ENCODE data around the gene ZACN.
"Not testable (repeated sequence)": the region's sequence is repeated elsewhere in the genome, so short reads cannot be mapped to it uniquely, and the experiment has no call there.

Gene ZACN

DNA sequence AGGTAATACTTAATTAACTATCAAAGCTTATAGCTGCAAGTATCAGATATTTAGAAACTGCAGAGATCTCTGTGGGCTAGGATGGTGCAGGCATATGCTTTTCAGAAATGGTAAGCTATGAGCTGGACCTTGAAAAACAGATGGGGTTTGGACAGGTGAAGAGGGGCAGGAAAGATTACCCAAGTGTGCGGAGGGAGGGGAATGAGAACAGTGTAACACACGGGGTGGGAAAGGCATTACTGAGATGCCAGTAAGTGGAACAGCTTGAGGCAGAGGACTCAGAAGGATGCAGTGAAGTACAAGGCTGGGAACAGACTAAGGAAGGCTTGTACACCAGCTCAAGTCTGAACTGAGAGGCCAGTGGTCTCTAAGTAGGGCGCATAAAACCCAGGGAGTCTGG lies 29.7 kb upstream of the ZACN start:
- H3K4me3 Mint-ChIP-seq, result no peak overlapping the region
- no peaks in the 10 kb centered on the region for H3K9me3 Mint-ChIP-seq (ENCODE audit: low read depth)
- peaks cover 12% of the 10 kb centered on the region for H3K36me3 Mint-ChIP-seq
- peak overlapping the region; percentile 67 for H3K27ac Mint-ChIP-seq
- peaks cover 27% of the 10 kb centered on the region for H3K4me1 Mint-ChIP-seq (ENCODE audit: low read depth)
- no peaks in the 10 kb centered on the region for H3K27me3 Mint-ChIP-seq

DNA sequence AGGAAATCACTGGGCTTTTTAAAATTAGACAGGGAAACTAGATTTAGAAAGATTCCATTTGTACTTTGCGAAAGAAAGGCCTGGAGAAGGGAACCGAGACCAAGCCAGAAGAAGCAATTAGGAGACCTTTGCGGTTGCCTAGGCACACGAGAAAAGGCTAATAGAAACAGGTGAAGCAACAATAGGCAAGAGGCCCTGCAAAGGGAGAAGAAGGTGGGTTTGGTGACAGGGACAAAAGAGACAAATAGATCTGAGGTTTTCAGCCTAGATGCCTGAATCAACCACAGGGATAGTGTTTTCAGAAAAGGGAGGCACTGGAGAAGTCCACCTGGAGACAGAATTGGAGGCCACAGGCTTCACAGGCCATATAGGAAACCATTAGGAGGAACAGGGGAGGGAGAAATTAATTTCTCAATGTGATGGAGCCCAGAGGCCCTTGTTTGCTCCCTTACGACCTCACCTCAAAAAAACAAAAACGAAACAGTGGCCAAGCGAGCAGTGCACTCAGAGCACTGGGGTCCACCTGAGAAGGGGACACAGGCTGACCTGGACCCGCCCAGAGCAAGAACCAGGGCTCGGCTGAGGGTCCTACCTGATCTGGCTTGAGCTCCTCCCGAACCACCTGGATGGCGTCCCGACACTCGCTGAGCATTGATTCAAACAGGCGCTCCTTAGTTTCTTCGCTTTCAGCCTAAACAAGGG lies 29.0 kb upstream of the ZACN start:
- no peak overlapping the region for H3K4me3 Mint-ChIP-seq

DNA sequence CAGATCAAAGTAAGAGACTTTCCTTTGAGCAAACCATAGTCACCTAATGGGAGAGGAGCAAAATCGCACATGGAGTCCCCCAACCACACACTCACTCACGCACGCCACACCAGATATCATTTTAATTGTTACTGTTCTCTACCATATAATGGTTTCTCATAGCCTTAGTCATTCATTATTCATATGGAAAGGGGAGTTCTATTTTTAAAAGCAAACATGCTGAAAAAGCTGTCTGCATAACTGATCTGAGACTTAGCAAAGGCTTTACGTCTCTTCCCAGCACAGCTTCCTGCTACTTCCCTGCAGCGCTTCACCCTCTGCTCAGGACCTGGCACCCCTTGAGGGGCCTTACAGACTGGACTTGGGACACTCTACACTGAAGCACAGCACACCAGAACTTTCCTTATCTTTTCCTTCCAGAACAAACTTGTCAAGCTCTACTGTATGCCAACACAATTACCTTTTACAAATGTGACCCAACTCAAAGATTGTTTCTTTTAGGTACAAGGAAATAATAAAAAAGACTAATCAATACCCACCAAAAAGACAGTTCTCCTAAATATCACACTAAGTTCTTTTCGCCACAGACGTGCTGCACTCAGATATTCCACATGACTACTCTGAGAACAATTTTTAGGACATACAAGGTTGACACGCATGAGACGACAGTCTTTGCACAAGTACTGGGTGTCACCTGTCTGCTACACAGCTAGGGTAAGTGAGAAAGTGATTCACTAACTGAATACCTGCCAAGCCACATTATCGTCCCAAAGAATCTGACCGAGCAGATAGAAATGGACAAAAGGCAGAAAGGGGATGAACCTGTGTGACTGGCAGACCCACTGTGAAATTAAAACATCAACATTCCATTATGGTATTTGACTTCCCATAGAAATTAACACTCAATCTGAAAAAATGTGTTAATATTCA lies 28.2 kb upstream of the ZACN start:
- Mint-ChIP-seq H3K36me3 (peaks cover 10% of the 10 kb centered on the region), H3K4me3 (no peak overlapping the region), H3K9me3 (ENCODE audit: low read depth) (no peaks in the 10 kb centered on the region), H3K27ac (peak overlapping the region; percentile 9), H3K4me1 (ENCODE audit: low read depth) (peaks cover 27% of the 10 kb centered on the region), H3K27me3 (no peaks in the 10 kb centered on the region)

More for the DNA sequence above, 29.0 kb upstream of the ZACN start:
- H3K27me3 Mint-ChIP-seq, result no peaks in the 10 kb centered on the region
- H3K9me3 Mint-ChIP-seq (ENCODE audit: low read depth), result no peaks in the 10 kb centered on the region
- H3K27ac Mint-ChIP-seq, result peak overlapping the region; percentile 54
- peaks cover 27% of the 10 kb centered on the region for H3K4me1 Mint-ChIP-seq (ENCODE audit: low read depth)
- peaks cover 12% of the 10 kb centered on the region for H3K36me3 Mint-ChIP-seq

DNA sequence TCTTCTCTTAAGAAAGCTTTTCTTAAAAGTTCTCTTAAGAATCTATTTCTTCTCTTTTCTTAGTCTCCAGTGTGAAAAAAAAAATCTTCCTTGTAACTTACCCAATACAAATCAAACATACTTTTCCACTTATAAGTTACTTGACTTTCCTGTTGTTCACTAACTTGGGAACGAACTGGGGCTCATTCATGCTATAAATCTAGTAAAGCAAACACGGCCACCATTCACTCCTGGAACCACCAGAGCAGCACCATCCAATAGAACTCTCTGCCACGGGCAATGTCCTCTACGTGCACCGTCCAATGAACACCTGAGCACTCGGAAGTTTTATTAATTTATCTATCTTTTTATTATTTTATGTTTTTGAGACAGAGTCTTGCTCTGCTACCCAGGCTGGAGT lies 27.4 kb upstream of the ZACN start:
- peak overlapping the region; percentile 9 for H3K27ac Mint-ChIP-seq

DNA sequence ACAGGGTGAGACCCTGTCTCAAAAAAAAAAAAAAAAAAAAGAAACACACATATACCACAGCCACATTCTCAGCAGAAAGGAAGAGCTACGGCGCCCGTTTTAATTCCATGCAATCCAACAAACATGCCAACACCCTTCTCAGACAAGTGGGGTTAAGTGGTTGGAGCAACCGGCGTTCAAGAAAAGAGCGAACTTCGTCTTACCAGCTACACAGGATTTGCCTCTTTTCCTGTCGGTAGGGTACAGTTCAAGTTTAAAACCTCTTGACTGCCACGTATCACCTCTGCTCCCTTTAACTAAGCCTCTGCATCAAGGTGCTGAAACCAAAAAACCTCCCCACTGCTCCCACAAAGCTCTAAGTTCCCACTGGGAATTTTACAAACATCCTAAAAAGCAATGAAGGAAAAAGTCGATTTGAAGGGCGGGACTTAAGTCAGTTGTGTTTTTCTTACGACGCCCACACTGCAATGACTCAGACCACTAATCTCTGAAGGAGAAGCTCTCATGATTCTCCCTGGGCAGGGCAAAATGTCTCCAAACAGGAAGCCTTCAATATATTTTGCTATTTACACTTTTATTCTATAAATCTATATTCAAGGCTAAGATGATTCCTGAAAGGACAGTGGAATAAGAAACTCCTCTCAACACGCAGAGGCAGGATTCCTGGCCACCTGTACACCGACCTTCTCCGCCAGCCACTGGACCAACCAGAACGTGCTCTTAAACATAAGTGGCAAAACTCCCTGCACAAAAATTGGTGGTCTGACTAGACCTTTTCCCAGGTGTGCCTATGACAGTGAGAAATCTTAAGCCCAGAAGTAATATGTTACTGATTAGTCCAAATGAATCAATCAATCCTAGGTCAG lies 25.5 kb upstream of the ZACN start:
- Mint-ChIP-seq H3K27me3 (no peaks in the 10 kb centered on the region), H3K4me3 (no peak overlapping the region), H3K36me3 (peaks cover 8% of the 10 kb centered on the region)

More for the DNA sequence above, 27.4 kb upstream of the ZACN start:
- H3K36me3 Mint-ChIP-seq, result peaks cover 12% of the 10 kb centered on the region
- peaks cover 27% of the 10 kb centered on the region for H3K4me1 Mint-ChIP-seq (ENCODE audit: low read depth)
- H3K27me3 Mint-ChIP-seq, result no peaks in the 10 kb centered on the region
- no peak overlapping the region for H3K4me3 Mint-ChIP-seq
- no peaks in the 10 kb centered on the region for H3K9me3 Mint-ChIP-seq (ENCODE audit: low read depth)

DNA sequence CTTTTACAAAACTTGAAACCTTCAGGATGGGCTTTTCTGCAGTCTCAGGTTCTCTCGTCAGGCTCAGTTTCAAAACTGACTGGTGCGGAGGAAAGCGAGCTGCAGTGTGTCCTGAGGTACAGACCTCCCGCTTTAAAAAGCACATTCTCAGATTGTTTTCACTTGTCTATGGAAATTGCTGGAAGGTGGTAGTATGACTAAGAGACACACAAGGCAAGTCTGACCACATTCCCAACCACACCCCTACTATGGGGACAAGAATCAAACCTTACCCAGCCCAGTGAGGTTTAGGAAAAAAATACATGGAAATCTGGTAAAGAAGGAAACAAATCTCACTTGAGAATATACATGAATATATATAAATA lies 24.9 kb upstream of the ZACN start:
- H3K4me1 Mint-ChIP-seq (ENCODE audit: low read depth), result peaks cover 23% of the 10 kb centered on the region
- H3K27ac Mint-ChIP-seq, result peak overlapping the region; percentile 61
- H3K36me3 Mint-ChIP-seq, result peaks cover 9% of the 10 kb centered on the region

More for the DNA sequence above, 25.5 kb upstream of the ZACN start:
- Mint-ChIP-seq H3K4me1 (ENCODE audit: low read depth) (peaks cover 29% of the 10 kb centered on the region), H3K27ac (peak overlapping the region; percentile 61), H3K9me3 (ENCODE audit: low read depth) (no peaks in the 10 kb centered on the region)

DNA sequence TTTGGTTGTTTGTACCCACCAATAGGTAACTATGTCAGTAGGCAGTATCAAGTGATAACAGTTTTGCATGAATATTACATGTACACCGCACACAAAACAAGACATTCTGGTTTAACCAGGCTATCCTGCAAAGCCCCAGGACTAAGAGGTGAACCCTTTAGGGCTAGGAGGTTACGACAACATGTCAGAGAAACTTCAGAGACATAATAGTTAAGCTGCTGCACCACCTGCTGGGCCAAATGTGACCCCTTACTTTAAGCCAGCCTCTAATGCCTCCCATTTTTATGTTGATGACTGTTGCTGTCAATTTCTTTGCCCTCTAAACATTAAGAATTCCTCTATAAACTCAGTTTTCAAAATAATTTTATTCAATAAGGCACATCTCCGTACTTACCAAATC lies 22.1 kb upstream of the ZACN start:
- no peak overlapping the region for H3K27ac Mint-ChIP-seq
- no peaks in the 10 kb centered on the region for H3K27me3 Mint-ChIP-seq
- H3K4me1 Mint-ChIP-seq (ENCODE audit: low read depth), result peaks cover 11% of the 10 kb centered on the region
- peaks cover 9% of the 10 kb centered on the region for H3K36me3 Mint-ChIP-seq
- H3K4me3 Mint-ChIP-seq, result no peak overlapping the region
- no peaks in the 10 kb centered on the region for H3K9me3 Mint-ChIP-seq (ENCODE audit: low read depth)

More for the DNA sequence above, 24.9 kb upstream of the ZACN start:
- H3K27me3 Mint-ChIP-seq, result no peaks in the 10 kb centered on the region
- H3K4me3 Mint-ChIP-seq, result no peak overlapping the region
- H3K9me3 Mint-ChIP-seq (ENCODE audit: low read depth), result no peaks in the 10 kb centered on the region

DNA sequence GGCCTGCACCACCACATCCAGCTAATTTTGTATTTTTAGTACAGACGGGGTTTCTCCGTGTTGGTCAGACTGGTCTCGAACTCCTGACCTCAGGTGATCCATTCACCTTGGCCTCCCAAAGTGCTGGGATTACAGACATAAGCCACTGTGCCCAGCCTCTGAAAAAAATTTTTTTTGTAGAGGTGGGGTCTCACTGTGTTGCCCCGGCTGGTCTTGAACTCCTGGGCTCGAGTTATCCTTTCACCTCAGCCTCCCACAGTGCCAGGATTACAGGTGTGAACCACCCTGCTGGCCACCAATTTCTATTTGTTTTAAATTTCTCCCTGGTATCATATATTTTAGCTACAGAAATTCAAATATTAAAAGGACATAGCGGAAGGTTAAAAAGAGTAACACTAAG lies 20.7 kb upstream of the ZACN start:
- Mint-ChIP-seq H3K4me1 (ENCODE audit: low read depth) (peaks cover 11% of the 10 kb centered on the region), H3K36me3 (peaks cover 11% of the 10 kb centered on the region)
- not testable (repeated sequence) for H3K27me3 Mint-ChIP-seq; H3K9me3 Mint-ChIP-seq (ENCODE audit: low read depth); H3K27ac Mint-ChIP-seq; H3K4me3 Mint-ChIP-seq

DNA sequence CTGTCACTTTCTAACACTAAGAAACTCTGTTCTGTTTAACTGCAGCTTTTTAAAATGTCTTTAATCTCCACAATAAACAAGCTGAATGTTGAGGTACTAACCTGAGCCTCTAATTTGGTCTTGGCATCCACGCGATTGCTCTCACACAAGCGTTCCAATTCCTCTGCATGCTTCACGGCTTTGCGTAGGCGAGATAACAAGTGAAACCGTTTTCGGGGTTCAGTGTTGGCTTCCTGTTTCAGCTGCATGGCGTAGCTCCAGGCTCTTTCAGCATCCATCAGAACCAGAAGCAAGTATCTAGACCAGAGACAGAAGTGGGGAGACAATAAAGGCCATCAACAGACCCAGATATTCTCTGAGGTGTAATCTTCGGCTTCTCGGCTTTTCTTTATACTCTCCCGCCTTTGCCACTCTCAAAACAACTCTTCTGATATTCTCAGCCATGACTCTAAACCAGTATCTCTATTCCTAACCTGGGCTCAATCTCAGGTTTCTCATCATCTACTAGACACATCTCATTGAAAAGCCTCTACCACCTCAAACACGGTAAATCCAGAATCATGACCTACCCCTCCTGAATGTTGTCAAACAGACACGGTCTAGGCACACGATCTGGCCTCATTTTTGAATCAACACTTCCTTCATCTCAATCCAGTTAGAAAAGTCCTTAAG lies 15.0 kb upstream of the ZACN start:
- no peaks in the 10 kb centered on the region for H3K9me3 Mint-ChIP-seq (ENCODE audit: low read depth)
- peak overlapping the region; percentile 66 for H3K4me3 Mint-ChIP-seq
- H3K4me1 Mint-ChIP-seq (ENCODE audit: low read depth), result peaks cover 20% of the 10 kb centered on the region
- peak overlapping the region; percentile 18 for H3K27ac Mint-ChIP-seq
- H3K36me3 Mint-ChIP-seq, result peaks cover 17% of the 10 kb centered on the region
- H3K27me3 Mint-ChIP-seq, result no peaks in the 10 kb centered on the region

DNA sequence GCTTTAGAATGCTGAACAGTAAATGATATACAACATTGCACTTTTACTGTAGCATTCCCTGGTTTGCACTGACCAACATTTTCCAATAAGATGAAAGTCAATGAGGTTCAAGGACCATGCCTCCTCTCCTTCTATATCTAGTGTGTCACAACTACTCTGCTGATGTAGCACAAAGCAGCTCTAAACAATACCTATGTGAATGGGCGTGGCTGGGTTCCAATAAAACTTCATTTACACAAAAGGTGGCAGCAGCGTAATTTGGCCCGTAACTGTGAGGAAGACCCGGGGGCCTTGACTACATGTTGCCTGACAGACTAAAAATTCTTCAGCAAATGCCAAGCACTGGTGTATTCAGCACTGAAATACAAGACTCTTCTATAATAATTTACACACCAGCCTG lies 13.2 kb upstream of the ZACN start:
- Mint-ChIP-seq H3K36me3 (peaks cover 15% of the 10 kb centered on the region), H3K27ac (peak overlapping the region; percentile 46), H3K4me1 (ENCODE audit: low read depth) (peaks cover 30% of the 10 kb centered on the region), H3K27me3 (no peaks in the 10 kb centered on the region), H3K9me3 (ENCODE audit: low read depth) (no peaks in the 10 kb centered on the region), H3K4me3 (no peak overlapping the region)

DNA sequence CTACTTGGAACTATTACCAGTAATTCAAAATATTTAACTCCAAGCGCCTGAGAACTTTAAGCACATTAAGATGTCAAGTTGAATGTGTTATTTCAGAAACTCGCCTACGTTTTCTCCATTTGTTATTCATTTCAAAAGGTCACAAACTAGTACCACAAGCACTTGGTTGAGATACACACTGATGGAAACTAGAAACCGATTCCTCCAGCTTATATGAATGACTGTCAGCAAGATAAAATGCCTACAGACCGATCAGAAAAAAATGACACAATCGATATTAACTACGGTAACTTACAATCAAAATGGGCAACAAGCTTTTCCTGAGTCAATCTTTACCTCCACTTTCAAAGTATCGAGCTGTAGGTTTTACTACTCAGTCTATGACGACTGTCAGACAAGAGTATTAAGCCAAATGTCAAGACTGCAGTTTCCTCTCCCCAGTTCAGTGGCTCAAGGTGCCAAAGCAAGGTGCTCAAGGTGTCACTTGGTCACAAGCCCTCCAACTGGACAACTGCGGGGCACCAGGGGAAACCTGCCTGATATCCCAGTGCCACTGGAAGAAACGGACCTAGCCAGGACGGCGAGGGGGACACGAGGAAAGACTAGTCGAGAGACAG lies 7.3 kb upstream of the ZACN start:
- Mint-ChIP-seq H3K4me1 (ENCODE audit: low read depth) (peaks cover 49% of the 10 kb centered on the region), H3K27me3 (peaks cover 10% of the 10 kb centered on the region), H3K36me3 (peaks cover 4% of the 10 kb centered on the region), H3K9me3 (ENCODE audit: low read depth) (no peaks in the 10 kb centered on the region), H3K27ac (peak overlapping the region; percentile 99), H3K4me3 (peak overlapping the region; percentile 97)

DNA sequence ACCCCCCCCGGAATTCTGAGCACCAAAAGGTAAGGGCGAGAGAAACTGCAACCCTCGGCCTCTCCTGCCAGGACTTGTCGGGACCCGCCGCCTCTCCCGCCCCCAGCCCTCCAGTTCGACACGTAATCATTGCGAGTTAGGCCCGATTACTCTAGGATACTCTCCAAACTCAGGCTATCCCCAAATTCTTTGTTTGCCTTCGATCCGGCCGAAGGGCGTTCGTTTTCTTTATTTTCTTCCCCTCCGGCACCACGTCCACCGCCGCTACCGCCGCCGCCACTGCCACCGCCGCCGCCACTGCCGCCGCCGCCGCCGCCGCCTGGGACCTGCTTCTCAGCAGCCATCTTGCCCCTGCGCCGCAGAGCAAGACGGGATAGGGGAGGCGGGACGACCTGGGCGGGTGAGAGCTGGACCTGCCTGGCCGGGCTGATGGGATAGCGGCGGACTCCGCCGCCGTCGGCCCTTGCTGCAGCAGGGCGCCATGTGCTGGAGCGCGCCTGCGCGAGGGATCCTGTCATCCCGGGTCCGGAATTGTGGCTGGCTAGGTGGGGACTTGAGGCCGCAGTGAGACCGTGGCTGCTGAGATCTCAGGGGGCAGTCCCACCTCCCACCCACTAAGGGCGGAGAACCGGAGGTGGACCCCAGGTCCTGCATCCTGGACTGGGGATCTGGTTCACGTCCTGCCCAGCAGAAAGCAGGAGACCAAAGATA lies 6.7 kb upstream of the ZACN start, which contains the start of gene SRP68:
Gene SRP68 (minus strand): TSS at position 370 of the 711 bp plus-strand sequence. CDS start 26 bp downstream, at position 344.
- Mint-ChIP-seq H3K27me3 (peaks cover 11% of the 10 kb centered on the region), H3K27ac (peak within 1 kb of the TSS; percentile 99), H3K4me3 (peak within 1 kb of the TSS; percentile 97), H3K9me3 (ENCODE audit: low read depth) (no peaks in the 10 kb centered on the region), H3K4me1 (ENCODE audit: low read depth) (peaks cover 52% of the 10 kb centered on the region), H3K36me3 (peaks cover 2% of the 10 kb centered on the region)
